ENCODE measurements around the gene PPP1R1B. TPM values are rescaled to one million over a fixed set of nuclear protein-coding genes. Genes with fewer than 3 reads are reported as not detected.
A peak's percentile ranks its signal among the peaks of the same experiment; 100 is the strongest.

PPP1R1B gene
- total and polyA plus RNA-seq, 9 of the 15 experiments (the other 6 are each of a cell fraction or from before 2014, with no cell fraction given), result 0.07 to 0.18 (median 0.10) TPM; not detected in 4

DNA sequence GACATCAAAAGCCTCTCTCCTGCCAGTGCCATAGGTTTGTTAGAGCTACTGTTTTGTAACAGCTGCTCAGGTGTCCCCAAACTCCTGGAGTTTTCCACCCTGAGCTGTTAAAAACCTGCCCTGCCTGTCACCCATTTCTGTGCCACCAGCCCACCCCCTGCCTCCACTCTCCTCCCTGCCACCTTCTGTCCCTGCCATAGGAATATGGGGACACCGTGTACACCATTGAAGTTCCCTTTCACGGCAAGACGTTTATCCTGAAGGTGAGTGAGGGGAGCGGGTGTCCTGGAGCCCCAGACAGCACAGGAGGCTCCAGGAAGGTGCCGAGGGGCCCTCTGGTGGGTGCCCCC lies 33.2 kb downstream of the PPP1R1B start:
- BruUV-seq (replicated peaks), result no TSS peak
- ChIA-PET CTCF (ENCODE audit: low intra/inter-chr PET ratio) (no interaction called here), POLR2A (interaction anchor here (1.2 kb wide), 1 partner anchor 10 kb away, joined by 5 read pairs; no protein-coding TSS in a partner anchor)
- Histone ChIP-seq H3K4me2 (ENCODE audit: insufficient read depth, low read length) (no peak overlapping the region), H2AFZ (ENCODE audit: low read depth, low read length) (no peak overlapping the region), H3K79me2 (ENCODE audit: control insufficient read depth, insufficient read depth, low read length) (no peaks in the 10 kb centered on the region; the same call in 1 of the 3 replicates), H3K9me1 (ENCODE audit: control insufficient read depth, insufficient read depth, low read length) (no peaks in the 10 kb centered on the region), H3K9me3 (replicated peaks; ENCODE audit: control insufficient read depth, insufficient read depth, low read depth, low read length) (no peaks in the 10 kb centered on the region), H4K20me1 (replicated peaks; ENCODE audit: control insufficient read depth, insufficient read depth, low read length) (no peaks in the 10 kb centered on the region), H3K4me3 (no peak overlapping the region), H3K27ac (ENCODE audit: extremely low read depth, low read depth, low read length) (no peak overlapping the region), H3K9ac (ENCODE audit: insufficient read depth in 1 of 2, low read depth in 2 of 2, low read length in 2 of 2) (peak overlapping the region in 1 of 2 experiments; percentile 36; a peak in 1 of 4 replicates), H3K4me1 (replicated peaks in 1 of 2; ENCODE audit: control insufficient read depth in 2 of 2, insufficient read depth in 2 of 2, low read length in 2 of 2) (peaks cover 10 to 55% of the 10 kb centered on the region in 2 experiments; a peak in 4 of 5 replicates), H3K27me3 (ENCODE audit: control insufficient read depth in 2 of 2, insufficient read depth in 2 of 2, low read length in 2 of 2) (no peaks in the 10 kb centered on the region), H3K36me3 (ENCODE audit: control insufficient read depth, insufficient read depth, low read length) (peaks cover 72% of the 10 kb centered on the region; the same call in 1 of the 3 replicates)
- intact Hi-C loops (cut with micrococcal nuclease), result no loop called here
- WGBS (ENCODE audit: insufficient coverage, low coverage, missing lambda C conversion rate), result 85% methylated on average over 5 of the region's 5 CpGs
- no peak for ATAC-seq
- no peak for TF ChIP-seq ZFP1 (CRISPR knock-in tag; IDR thresholded peaks at IDR 0.05)
- TF ChIP-seq KLF1 (tag; IDR thresholded peaks at IDR 0.05), result no peak
- TF ChIP-seq, protein P1, sequence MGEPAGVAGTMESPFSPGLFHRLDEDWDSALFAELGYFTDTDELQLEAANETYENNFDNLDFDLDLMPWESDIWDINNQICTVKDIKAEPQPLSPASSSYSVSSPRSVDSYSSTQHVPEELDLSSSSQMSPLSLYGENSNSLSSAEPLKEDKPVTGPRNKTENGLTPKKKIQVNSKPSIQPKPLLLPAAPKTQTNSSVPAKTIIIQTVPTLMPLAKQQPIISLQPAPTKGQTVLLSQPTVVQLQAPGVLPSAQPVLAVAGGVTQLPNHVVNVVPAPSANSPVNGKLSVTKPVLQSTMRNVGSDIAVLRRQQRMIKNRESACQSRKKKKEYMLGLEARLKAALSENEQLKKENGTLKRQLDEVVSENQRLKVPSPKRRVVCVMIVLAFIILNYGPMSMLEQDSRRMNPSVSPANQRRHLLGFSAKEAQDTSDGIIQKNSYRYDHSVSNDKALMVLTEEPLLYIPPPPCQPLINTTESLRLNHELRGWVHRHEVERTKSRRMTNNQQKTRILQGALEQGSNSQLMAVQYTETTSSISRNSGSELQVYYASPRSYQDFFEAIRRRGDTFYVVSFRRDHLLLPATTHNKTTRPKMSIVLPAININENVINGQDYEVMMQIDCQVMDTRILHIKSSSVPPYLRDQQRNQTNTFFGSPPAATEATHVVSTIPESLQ (CRISPR knock-in tag; IDR thresholded peaks at IDR 0.05), result no peak
- no peak for TF ChIP-seq FUS (optimal IDR thresholded peaks at IDR 0.05; ENCODE audit: low read depth, low read length)
- FAIRE-seq, result no peak
- in situ Hi-C loops (cut with MboI), result no loop called here
- no peak for DNase-seq (ENCODE audit: extremely low read depth in 1 of 4, low spot score in 3 of 4)
